Peyer's patch (tissue), 4 donors: ENCODE results near the gene OS9.

Experiments used
- CTCF ChIP-seq, 6 experiments: fragments of 450-650 bp in 4 of 6; fragments of 200-600 bp in 2 of 6; sonication (generic) in 1 of 6; IDR thresholded peaks; one replicate each; pipeline ENCODE4 v1.5.1; 2017 to 2019; ENCODE audit warnings: antibody characterized with exemption in 6 of 6, mild to moderate bottlenecking in 3 of 6, moderate library complexity in 1 of 6
- POLR2A ChIP-seq, 2 donors: fragments of 450-650 bp; IDR thresholded peaks; one replicate each; pipeline ENCODE4 v1.5.1; 2017; ENCODE audit warnings: antibody characterized with exemption in 2 of 2, mild to moderate bottlenecking in 2 of 2, moderate library complexity in 2 of 2

GRCh38 chr12:57766464-57767304 lies 72.8 kb downstream of the OS9 start, which contains the start of gene CYP27B1:
- TF ChIP-seq POLR2A (IDR thresholded peaks at IDR 0.05) (no peak), CTCF (IDR thresholded peaks at IDR 0.05) (no peak)
